ELF-1 (cell line): ENCODE measurements around the gene CLEC16A.
A peak's percentile ranks its signal among the peaks of the same experiment; 100 is the strongest.
"Not testable (repeated sequence)": the region's sequence is repeated elsewhere in the genome, so short reads cannot be mapped to it uniquely, and the experiment has no call there.

Source experiments
- DNase-seq: peaks from one replicate; pipeline ENCODE4 v3.0.0-alpha.2; 2016; ENCODE audit warnings: low read depth, low spot score

Gene CLEC16A

DNA sequence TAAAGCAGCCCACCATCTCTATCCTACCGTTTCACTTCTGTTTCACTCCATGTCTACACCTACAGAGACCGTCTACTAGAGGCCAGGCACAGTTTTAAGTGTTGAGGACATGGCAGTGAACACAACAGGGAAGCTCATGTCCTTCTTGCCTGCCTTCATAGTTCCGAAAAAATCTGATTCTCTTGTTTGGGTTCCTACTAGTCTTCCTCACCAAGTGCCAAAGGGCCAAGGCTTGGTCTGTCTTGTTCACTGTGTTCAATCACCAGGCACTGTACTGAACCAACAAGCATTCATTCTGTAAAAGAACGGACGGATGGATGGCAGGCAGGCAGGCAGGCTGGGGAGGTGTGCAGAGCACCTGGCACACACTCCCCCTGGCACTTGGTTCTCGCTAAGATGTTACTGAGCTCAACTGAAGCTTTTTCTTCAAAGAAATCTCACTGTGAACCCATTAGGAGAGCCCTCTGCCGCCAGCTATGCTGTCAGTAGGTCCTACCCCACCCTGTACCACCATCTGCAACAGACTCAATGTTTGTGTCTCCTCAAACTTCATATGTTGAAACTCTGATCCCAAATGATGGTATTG, 4.6 kb upstream of the CLEC16A start:
- no peak for DNase-seq

DNA sequence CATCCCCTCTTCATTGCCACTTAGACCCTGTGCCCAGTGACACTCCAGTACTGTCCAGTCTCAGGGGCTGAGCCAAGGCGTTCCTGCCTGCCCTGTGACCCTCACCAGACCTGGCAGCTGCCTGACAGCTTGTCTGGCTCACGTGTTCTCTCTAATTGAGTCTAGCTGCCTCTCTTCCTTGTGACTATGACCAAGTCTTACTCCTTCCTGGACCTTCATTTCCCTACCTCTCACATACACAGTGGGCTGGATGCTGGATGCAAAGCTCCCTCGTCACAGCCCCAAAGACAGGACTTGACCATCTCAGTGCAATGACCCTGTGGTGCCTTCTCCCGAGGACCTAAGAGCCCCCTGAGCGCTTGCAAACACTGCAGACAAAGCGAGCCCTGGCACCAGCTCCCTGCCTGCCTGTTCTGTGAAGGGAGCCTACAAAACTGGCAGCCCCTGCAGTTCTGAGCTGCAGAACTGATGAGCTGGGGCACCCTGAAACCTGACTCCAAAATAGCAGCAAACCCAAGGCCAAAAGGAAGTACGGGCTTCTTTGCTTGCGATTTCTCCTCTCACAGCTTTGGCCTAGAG, 3.8 kb upstream of the CLEC16A start:
- no peak for DNase-seq

DNA sequence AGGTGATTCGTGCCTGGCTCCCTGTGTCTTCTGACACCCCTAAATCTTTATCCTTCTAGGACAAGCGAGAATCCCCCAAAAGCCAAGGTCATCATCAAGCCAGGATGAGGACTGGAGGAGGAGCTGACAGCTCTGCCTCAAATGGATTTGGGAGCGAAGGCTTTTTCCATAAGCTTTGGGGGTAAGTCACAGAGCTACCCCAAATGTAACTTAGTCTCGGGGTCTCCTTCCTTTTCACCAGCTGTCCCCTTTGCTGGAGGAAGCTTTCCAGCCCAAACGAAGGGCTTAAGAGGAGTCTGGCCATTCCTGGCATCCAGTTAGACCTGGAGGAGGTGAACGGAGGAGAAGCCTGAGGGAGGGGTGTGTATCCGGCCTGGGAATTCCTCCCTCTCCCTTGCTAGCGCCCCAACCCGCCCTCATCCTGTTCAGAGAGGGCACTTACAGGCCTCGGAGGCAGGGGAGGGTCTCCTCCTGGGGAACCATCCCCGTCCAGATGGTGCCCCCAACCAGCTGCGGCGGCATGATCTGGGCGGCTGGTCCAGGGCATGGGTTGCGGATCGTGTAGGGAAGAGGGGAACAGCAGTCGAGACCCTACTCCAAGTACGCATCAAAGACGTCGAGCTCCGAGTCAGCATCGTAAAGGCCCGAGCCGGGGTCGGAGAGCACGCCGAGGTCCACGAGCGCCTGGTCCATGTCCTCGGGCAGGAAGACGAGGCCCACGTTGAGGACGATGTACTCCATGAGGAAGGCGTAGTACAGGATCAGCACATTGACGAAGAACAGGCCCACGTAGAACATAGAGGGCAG, 3.0 kb upstream of the CLEC16A start:
- peak; percentile 60 for DNase-seq

DNA sequence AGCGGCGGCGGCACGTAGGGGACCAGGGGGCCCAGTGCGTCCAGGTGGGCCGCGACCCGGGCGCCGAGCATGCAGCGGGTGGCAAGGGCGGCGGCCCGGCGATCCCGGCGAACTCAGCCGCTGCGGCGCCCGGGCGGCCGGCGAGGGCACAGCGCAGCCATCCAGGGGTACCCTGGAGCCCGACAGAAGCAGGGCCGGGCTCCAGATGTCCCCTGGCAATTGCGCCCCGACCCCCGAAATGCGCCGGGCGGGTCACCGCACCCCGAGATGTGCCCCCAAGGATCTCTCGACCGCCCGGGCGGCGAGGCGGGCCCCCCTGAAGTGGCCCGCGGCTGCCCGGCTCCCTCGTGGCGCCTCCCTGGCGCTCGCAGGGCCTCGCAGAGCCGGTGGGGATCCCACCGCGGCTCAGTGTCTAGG, 2.4 kb upstream of the CLEC16A start:
- not testable (repeated sequence) for DNase-seq

DNA sequence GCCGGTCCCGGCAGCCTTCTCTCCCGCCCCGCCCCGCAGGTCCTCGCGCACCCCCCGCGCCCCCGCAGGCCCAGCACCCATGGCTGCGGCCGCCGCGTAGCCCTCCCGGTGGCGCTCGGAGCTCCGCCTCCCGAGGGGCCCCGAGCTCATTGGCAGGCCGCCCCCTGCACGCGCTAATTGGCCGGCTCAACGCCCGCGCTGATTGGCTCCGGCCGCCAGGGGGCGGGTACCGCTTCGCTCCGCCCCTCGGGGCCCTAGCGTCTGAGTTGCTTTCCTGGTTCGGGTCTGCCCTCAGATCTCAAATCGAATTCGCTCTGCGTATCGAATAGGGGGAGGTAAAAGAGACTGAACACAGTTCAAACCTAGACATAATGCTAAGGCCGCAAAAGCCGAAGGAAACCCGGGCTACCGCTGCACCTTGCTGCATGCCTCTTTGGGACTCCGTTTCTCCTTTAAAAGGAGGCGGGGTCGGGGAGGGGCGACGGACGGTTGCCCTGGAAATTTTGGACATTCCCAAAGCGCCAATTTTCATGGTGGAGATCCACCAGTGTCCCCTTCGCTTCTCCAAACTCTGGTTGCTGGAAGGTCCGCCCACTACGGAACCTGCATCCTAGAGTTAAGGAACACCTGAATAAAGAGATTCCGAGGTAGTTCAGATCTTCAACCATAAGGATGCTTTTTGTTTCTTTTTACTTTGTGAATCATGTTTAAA, 1.9 kb upstream of the CLEC16A start, which contains the start of gene DEXI:
TSS of gene DEXI (minus strand) at position 117 of the 712 bp plus-strand sequence. CDS start 463 bp downstream, outside the sequence.
- DNase-seq, result peak; percentile 93

DNA sequence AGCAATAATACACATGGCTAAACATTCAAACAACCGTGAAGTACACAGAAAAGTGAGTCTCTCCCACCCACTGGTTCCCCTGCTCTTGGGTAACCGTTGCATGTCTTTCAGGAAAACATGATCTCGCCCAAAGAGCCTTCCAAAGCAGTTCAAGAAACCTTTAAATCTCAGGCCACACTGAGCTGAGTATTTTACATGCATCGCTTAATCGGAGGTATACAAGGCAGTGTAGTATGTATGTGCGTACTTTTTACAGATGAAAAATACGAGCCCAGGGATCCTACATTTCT, 1.4 kb upstream of the CLEC16A start:
- no peak for DNase-seq

DNA sequence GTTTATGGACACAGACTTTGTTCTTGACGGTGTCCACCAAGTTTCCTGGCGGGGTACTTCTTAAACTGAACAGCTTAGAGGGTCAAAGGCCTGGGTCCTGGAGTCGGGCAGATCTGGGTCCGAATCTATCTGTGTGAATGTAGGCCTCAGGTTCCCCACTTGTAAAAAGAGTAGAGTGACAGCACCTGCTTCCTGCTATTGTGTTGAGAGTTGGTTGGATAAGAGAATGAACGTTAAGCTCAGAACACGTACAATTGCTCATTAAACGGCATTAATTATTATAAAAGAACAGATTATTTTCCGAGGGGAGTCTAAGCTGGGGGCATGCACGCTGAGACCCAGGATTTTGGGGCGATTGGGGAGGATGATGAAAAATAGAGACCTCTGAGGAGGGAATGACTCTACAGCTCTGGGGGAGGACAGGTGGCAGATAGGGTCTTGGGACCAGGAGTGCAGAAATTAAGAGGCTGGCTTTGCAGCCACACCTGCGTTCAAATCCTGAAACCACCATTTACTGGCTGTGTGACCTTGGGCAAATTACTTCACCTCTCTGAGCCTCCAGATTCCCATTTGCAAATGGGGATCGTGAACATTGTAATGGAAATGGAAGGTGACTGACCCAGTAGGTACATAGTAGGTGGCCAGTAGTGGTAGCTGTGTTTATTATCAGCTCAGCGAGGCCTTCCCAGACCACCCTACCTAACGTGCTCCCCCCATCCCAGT, 862 bp downstream of the CLEC16A start:
- DNase-seq, result no peak

DNA sequence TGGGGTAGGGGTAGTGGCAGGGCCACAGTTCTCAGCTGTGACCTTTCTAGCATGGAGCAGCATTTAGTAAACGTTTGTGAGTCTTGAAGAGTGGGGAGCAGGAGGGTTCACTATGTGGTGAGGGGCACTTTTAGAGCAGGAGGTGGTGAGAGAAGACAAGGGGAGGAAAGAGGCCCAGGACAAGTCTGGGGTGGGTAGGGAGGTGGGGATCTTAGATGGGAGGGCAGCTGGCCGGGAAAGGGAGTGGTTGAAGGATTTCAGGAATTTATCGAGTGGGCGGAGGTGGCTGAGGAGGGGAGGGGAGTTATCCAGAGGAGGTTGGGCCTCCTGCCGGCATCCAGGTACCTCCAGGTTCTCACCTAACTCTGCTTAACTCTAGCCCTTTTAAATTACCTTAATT, 1.9 kb downstream of the CLEC16A start:
- DNase-seq, result peak; percentile 72

DNA sequence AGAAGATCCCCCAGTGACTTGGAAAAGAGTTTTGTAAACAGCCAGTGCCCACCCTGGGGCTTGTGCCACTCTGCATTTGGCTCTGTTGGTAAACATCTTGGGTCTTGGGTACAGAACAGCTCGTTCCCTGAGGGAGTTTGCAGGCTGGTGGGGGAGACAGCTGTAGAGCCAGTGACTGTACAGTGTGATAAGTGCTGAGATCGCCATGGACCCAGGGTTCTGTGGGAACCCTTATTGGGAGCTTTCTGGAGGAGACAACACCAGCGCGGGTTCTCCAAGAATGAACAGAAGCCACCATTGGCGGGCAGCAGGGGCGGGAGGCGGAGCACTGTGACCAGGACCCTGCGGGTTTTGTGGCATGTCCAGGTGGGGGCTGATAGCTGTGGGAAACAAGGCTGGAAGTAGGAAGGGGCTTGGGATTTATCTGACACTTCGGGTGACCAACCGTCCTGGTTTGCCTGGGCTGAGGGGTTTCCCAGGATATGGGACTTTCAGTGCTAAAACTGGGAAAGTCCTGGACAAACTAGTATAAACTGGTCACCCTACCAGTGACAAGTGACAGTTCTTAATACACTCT, 2.9 kb downstream of the CLEC16A start:
- DNase-seq, result no peak

DNA sequence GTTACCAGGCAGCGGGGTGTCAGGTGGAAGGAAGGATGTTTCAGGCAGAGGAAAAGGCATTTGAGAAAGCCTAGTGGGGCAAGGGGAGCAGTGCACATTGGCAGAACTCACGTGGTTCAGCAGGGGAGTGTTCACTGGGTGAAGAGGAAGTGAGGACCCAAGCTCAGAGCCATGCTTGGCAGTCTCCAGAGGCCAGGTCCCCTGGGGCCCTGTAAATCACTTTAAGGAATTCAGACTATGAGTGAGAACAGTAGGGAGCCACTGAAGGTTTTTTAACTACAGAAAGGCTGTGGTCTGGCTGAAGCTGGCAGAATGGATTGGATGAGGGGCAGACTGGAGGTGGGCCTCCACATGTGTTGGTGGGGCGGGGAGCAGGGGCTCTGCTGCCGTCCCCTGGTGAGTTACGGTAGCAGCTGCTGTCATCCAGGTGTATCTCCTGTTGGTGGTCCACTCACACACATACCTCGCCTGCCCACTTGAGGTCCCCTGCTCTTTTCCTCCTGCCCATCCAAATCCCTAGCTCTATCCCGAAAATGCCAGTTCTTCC, 5.1 kb downstream of the CLEC16A start:
- peak; percentile 80 for DNase-seq

DNA sequence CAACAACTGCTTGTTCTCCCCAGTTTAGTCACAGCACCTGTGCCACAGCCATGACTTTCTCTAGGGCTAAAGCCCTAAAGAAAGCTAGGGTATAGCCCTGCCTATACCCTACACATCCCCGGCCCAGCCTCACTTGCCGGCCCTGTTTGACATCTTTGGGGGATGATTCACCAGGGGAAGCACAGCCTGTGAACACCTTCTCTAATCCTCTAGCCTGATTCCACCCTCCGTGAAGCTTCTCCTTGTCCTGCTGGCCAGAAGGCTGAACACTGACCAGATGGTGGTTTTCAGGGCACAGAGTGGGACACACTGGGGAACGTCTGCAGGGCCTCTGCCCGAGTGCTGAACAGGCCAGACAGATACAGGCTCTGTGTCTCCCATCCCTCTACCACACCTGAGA, 6.0 kb downstream of the CLEC16A start:
- DNase-seq, result peak; percentile 28

DNA sequence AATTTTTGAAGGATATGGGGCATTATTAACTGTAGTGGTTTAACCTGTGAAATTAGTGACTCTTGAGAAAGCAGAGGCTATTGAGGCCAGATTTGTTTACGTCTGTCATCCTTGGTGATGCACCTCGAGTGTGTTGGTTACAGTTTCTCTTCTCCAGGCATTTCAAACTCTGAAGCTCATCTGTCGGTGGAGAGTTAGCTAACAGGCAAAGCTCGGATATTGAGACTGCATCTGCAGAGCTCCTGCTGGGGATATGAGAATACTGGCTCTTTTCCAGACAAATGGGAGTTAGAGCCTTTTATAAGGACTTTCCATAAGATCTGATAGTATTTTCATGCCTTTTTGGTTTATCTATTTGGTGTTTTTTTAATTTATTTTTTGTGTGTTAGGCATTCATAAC, 6.7 kb downstream of the CLEC16A start:
- DNase-seq, result no peak

DNA sequence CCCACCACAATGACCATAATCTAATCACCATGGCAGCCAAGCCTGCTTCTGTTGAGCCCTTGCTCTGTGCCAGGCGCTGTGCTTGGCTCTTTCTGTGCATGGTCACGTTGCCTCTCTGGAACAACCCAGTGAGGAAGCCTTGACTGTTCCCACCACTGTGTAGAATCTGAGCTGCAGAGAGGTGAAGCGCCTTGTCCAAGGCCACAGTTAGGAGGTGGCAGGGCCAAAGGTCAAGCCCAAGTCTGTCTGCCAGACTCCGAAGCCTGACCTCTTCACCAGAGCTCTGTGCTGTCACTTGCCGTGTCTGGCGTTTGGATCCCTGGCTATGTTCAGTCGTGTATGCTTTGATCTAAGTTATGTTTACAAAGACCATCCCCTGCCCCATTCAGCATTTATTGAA, 10.5 kb downstream of the CLEC16A start:
- DNase-seq, result no peak

DNA sequence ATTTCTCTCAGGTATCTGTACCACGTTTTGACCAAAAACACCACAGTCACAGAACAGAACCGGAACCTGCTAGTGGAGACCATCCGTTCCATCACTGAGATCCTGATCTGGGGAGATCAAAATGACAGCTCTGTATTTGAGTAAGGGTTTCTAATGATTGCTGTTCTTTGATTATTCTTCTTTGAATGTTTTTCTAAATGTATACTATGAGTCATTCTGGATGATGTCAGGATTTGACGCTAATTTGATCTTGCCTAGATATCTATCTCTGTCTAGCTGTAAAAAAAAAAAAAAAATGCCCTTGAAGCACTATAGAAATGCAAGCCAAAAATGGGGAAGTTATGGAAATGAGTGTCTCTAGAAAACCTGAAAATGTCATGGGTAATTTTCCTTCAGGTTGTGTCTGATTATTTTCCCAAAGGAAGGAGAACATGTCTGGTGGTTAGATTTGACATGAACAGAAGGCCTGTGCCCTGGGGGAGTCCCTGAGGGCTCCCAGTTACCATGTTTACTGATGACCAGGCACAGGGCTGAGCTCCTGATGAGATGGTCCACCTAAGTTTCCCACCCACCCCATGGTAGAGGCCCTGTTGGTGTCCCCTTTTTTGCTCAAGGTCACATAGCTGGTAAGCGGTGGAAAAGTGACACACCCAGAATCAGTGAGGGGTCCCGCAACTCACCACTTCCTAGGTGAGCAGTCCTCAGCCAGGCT, 13.6 kb downstream of the CLEC16A start:
- DNase-seq, result no peak

DNA sequence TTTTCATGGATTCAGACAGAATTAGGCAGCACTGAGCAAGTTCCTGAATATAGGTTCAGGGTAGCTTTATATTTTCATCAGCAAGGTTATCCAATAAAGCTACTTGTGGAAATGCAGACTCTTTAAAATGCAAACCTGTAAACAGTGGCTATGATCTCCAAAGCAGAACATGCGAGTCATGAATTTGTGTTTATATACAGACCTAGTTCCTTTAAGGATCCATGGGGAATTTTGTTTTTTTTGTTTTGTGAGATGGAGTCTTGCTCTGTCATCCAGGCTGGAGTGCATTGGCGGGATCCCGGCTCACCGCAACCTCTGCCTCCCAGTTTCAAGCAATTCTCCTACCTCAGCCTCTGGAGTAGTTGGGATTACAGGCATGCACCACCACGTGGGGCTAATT, 14.8 kb downstream of the CLEC16A start:
- DNase-seq, result no peak

DNA sequence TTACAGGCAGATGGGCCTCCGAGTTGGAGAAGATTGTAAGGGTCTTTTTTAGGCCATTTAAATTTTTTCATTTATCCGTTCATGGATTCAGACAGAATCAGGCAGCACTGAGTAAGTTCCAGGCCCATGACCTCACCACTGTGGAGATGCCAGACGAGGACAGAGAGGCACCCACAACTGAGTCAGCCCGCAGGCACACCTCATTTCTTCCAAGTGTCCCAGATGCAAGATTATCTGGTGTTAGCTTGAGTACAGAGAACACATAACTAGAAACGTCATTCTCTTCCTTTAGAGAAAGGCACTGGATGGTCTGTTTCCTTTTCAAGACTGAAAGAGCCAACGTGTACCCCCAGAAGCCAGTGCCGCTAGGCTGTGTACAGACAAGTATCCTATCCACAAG, 16.9 kb downstream of the CLEC16A start:
- no peak for DNase-seq

DNA sequence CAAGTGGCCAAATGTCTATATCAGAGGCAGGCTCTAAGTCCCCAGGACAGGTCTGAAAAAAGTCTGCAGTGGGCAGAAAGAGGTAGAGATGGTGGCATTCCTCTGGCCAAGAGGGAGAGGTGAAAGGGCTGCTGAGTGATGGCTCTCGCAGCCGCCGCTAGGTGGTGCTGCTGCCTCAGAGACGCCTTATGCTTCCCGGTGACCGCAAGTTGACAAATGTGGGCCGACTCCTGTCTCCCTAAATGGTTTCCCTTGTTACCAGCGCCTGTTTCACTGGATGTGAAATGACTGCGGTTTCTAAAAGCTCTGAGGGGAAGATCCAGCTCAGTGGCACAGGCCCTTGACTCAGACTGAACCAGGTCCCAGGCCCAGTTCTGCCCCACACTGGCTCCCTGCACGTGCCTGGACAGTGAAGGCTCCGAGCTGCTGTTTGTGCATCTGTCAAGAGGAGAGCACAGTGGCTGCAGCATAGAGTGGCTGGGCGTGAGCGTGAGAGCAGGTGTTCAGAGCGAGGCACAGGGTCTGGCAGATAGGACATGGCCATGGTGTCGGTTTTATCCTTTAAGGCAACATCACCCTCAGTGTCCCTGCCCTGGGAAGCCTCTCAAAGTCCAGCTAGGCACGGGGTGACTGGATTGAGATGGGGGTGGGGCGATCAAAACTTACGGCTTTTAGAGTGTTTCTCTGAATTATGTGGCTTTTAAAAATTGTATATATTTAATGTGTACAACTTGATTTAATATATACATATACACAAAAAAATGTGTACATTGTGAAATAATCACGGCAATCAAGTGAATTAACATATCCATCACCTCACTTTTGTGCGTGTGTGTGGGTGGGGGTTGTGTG, 19.9 kb downstream of the CLEC16A start:
- peak; percentile 89 for DNase-seq

DNA sequence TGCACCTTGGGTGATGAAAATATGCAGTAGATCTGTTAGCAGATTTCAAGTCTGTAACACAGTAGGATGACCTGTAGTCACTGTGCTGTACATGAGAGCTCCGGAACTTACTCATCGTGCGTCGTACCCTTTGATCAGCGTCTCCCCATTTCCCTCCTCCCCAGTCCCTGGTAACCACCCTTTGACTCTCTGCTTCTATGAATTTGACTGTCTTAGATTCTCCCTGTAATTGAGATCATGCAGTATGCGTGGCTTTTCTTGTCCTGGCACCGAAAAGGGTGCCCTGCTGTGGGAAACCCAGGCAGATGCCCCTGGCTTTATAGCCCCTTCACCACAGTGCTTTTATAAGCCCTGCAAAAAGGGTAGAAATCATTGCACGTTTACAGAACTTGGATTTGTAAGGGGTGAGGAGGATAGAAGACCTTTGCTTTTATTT, 20.5 kb downstream of the CLEC16A start:
- no peak for DNase-seq

DNA sequence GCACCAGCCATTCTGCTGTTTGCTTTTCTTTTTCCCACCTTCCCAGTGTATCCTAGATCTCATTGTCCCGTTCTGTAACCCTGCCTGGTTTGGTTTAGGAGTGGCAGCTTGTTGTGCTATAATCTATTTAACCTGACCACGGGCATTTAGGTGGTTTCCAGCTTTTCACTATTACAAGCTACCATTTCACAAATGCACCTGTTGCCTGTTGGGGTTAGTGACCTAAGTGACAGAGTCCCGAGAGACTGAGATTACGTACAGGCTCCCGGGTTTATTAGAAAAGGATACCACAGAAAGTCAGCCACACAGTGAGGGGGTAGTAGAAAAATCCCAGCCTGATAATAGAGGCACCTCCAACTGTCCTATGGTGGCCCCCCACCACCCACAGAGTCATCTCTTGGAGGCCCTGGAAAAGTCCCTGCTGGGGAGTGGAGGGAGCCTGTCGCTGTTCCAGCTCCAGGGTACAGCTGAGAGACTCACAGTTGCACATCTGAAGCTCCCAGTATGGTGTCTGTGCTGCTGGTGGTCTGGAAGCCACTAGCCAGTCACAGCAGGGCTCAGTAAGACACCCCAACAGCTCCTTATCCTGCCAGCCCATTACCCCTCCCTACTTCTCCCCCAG, 21.2 kb downstream of the CLEC16A start:
- DNase-seq, result no peak
